ENCODE data around the gene SSTR5. TPM values are rescaled to one million over a fixed set of nuclear protein-coding genes. Genes with fewer than 3 reads are reported as not detected.

The SSTR5 gene
- total RNA-seq, 3 donors from 2014 or later (not counting 1 experiment from before 2014, with no cell fraction given) = not detected

GRCh38 chr16:1043881-1044451, 28.6 kb upstream of the SSTR5 start:
- H3K27me3 Mint-ChIP-seq (ENCODE audit: low read depth in 2 of 2) = peaks cover 0 to 3% of the 10 kb centered on the region in 2 donors
- 80% methylated on average over 38 of the region's 40 CpGs for WGBS (ENCODE audit: insufficient coverage)
- no peak overlapping the region for H3K4me3 Mint-ChIP-seq
- Histone ChIP-seq H3K27ac (ENCODE audit: low read length) (no peak overlapping the region), H3K4me3 (ENCODE audit: low read length) (no peak overlapping the region), H3K4me1 (ENCODE audit: control insufficient read depth, insufficient read depth, low read length) (peaks cover 2% of the 10 kb centered on the region), H3K36me3 (ENCODE audit: control insufficient read depth, insufficient read depth, low read length) (no peaks in the 10 kb centered on the region), H3K9me3 (ENCODE audit: control insufficient read depth, insufficient read depth, low read length) (no peaks in the 10 kb centered on the region), H3K27me3 (ENCODE audit: control insufficient read depth, insufficient read depth, low read length) (no peaks in the 10 kb centered on the region)
- no peak for ATAC-seq
- no peak for DNase-seq
- no peaks in the 10 kb centered on the region for H3K4me1 Mint-ChIP-seq
- no peak for TF ChIP-seq CTCF (IDR thresholded peaks at IDR 0.05)
- no peaks in the 10 kb centered on the region for H3K36me3 Mint-ChIP-seq
- intact Hi-C loops (cut with micrococcal nuclease) = no loop called here
- no peaks in the 10 kb centered on the region for H3K9me3 Mint-ChIP-seq
- H3K27ac Mint-ChIP-seq = no peak overlapping the region

GRCh38 chr16:1044460-1045309, 27.9 kb upstream of the SSTR5 start:
- no peak overlapping the region for H3K27ac Mint-ChIP-seq
- Histone ChIP-seq H3K27me3 (ENCODE audit: control insufficient read depth, insufficient read depth, low read length) (no peaks in the 10 kb centered on the region), H3K4me3 (ENCODE audit: low read length) (no peak overlapping the region), H3K36me3 (ENCODE audit: control insufficient read depth, insufficient read depth, low read length) (no peaks in the 10 kb centered on the region), H3K27ac (ENCODE audit: low read length) (no peak overlapping the region), H3K9me3 (ENCODE audit: control insufficient read depth, insufficient read depth, low read length) (no peaks in the 10 kb centered on the region), H3K4me1 (ENCODE audit: control insufficient read depth, insufficient read depth, low read length) (peaks cover 2% of the 10 kb centered on the region)
- H3K9me3 Mint-ChIP-seq = no peaks in the 10 kb centered on the region
- DNase-seq (no peak), ATAC-seq (no peak)
- intact Hi-C loops (cut with micrococcal nuclease) = no loop called here
- H3K36me3 Mint-ChIP-seq = no peaks in the 10 kb centered on the region
- TF ChIP-seq CTCF (IDR thresholded peaks at IDR 0.05) = no peak
- WGBS (ENCODE audit: insufficient coverage) = 83% methylated on average over 43 of the region's 43 CpGs
- H3K27me3 Mint-ChIP-seq (ENCODE audit: low read depth in 2 of 2) = peaks cover 0 to 3% of the 10 kb centered on the region in 2 donors
- H3K4me1 Mint-ChIP-seq = no peaks in the 10 kb centered on the region
- no peak overlapping the region for H3K4me3 Mint-ChIP-seq

GRCh38 chr16:1045310-1045992, 27.1 kb upstream of the SSTR5 start:
- ATAC-seq = no peak
- Histone ChIP-seq H3K4me3 (ENCODE audit: low read length) (no peak overlapping the region), H3K4me1 (ENCODE audit: control insufficient read depth, insufficient read depth, low read length) (peaks cover 2% of the 10 kb centered on the region), H3K9me3 (ENCODE audit: control insufficient read depth, insufficient read depth, low read length) (no peaks in the 10 kb centered on the region), H3K27me3 (ENCODE audit: control insufficient read depth, insufficient read depth, low read length) (no peaks in the 10 kb centered on the region), H3K27ac (ENCODE audit: low read length) (no peak overlapping the region), H3K36me3 (ENCODE audit: control insufficient read depth, insufficient read depth, low read length) (no peaks in the 10 kb centered on the region)
- 78% methylated on average over 38 of the region's 38 CpGs for WGBS (ENCODE audit: insufficient coverage)
- no peaks in the 10 kb centered on the region for H3K36me3 Mint-ChIP-seq
- no peaks in the 10 kb centered on the region for H3K4me1 Mint-ChIP-seq
- no peak for DNase-seq
- H3K9me3 Mint-ChIP-seq = no peaks in the 10 kb centered on the region
- intact Hi-C loops (cut with micrococcal nuclease) = no loop called here
- peaks cover 0 to 3% of the 10 kb centered on the region in 2 donors for H3K27me3 Mint-ChIP-seq (ENCODE audit: low read depth in 2 of 2)
- TF ChIP-seq CTCF (IDR thresholded peaks at IDR 0.05) = no peak
- H3K27ac Mint-ChIP-seq = no peak overlapping the region
- no peak overlapping the region for H3K4me3 Mint-ChIP-seq

Data from natural killer cell (primary cell).